ENCODE measurements around the gene DDX1.

Gene DDX1

GRCh38 chr2:15670981-15671380 lies 79.3 kb downstream of the DDX1 start:
- TF ChIP-seq REST (IDR thresholded peaks at IDR 0.05; ENCODE audit: insufficient read depth in 1 of 2, low read depth in 2 of 2, low read length in 2 of 2) (no peak), TAF1 (IDR thresholded peaks at IDR 0.05; ENCODE audit: borderline replicate concordance, insufficient read depth, low read length) (no peak), POLR2AphosphoS5 (IDR thresholded peaks at IDR 0.05; ENCODE audit: low read depth, low read length) (no peak), SIN3A (IDR thresholded peaks at IDR 0.05; ENCODE audit: borderline replicate concordance, insufficient read depth, low read length) (no peak), FOXP2 (optimal IDR thresholded peaks at IDR 0.05; ENCODE audit: borderline replicate concordance, extremely low read depth, extremely low read length, insufficient read depth) (no peak)

- TF ChIP-seq TAF1 (IDR thresholded peaks at IDR 0.05; ENCODE audit: borderline replicate concordance, insufficient read depth, low read length) (no peak), FOXP2 (optimal IDR thresholded peaks at IDR 0.05; ENCODE audit: borderline replicate concordance, extremely low read depth, extremely low read length, insufficient read depth) (no peak), POLR2AphosphoS5 (IDR thresholded peaks at IDR 0.05; ENCODE audit: low read depth, low read length) (no peak), REST (IDR thresholded peaks at IDR 0.05; ENCODE audit: insufficient read depth in 1 of 2, low read depth in 2 of 2, low read length in 2 of 2) (no peak), SIN3A (IDR thresholded peaks at IDR 0.05; ENCODE audit: borderline replicate concordance, insufficient read depth, low read length) (no peak)
Measured at GRCh38 chr2:15671409-15671808, 79.7 kb downstream of the DDX1 start.

- TF ChIP-seq SIN3A (IDR thresholded peaks at IDR 0.05; ENCODE audit: borderline replicate concordance, insufficient read depth, low read length) (no peak), TAF1 (IDR thresholded peaks at IDR 0.05; ENCODE audit: borderline replicate concordance, insufficient read depth, low read length) (no peak), REST (IDR thresholded peaks at IDR 0.05; ENCODE audit: insufficient read depth in 1 of 2, low read depth in 2 of 2, low read length in 2 of 2) (no peak), FOXP2 (optimal IDR thresholded peaks at IDR 0.05; ENCODE audit: borderline replicate concordance, extremely low read depth, extremely low read length, insufficient read depth) (no peak), POLR2AphosphoS5 (IDR thresholded peaks at IDR 0.05; ENCODE audit: low read depth, low read length) (no peak)
Measured at GRCh38 chr2:15671842-15672815, 80.5 kb downstream of the DDX1 start.

- no peak for TF ChIP-seq POLR2AphosphoS5 (IDR thresholded peaks at IDR 0.05; ENCODE audit: low read depth, low read length)
- TF ChIP-seq FOXP2 (optimal IDR thresholded peaks at IDR 0.05; ENCODE audit: borderline replicate concordance, extremely low read depth, extremely low read length, insufficient read depth) = no peak
- TF ChIP-seq REST (IDR thresholded peaks at IDR 0.05; ENCODE audit: insufficient read depth in 1 of 2, low read depth in 2 of 2, low read length in 2 of 2) = no peak
- no peak for TF ChIP-seq TAF1 (IDR thresholded peaks at IDR 0.05; ENCODE audit: borderline replicate concordance, insufficient read depth, low read length)
- TF ChIP-seq SIN3A (IDR thresholded peaks at IDR 0.05; ENCODE audit: borderline replicate concordance, insufficient read depth, low read length) = no peak
Measured at GRCh38 chr2:15672961-15673918, 81.6 kb downstream of the DDX1 start.

All from PFSK-1 (cell line).